ENCODE results near the gene KRT3. TPM values are rescaled to one million over a fixed set of nuclear protein-coding genes. Genes with fewer than 3 reads are reported as not detected.

The KRT3 gene
- total and polyA plus RNA-seq, 8 donors: not detected

DNA sequence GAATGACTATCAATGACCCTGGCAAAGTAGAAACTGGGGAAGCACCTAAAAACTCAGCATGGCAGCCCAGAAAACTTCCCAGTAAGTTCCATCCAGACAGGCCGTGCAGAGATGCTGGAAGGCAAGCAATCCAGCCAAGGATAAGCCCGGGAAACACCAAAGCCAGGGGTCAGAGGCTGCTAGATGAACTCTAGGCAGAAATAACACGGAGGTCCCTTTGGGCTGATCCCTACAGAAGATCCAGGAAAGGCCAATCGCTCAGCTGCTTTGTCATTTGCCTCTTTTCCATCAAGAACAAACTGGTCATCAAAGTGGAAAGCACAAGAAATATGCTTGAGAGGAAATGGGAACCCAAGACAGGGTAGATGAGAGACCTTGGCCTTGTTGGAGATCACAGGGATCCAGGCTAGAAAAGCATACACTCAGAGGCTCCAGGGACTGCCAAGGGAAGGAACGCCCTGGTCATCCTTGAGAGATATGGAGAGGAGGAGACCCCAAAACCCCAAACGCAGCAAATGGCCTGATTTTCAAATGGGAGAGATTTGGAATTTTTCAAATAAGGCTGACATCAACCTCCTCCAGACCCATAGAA is 31.7 kb upstream of the KRT3 start:
- no peaks in the 10 kb centered on the region for H3K36me3 ChIP-seq
- TF ChIP-seq, protein P1, sequence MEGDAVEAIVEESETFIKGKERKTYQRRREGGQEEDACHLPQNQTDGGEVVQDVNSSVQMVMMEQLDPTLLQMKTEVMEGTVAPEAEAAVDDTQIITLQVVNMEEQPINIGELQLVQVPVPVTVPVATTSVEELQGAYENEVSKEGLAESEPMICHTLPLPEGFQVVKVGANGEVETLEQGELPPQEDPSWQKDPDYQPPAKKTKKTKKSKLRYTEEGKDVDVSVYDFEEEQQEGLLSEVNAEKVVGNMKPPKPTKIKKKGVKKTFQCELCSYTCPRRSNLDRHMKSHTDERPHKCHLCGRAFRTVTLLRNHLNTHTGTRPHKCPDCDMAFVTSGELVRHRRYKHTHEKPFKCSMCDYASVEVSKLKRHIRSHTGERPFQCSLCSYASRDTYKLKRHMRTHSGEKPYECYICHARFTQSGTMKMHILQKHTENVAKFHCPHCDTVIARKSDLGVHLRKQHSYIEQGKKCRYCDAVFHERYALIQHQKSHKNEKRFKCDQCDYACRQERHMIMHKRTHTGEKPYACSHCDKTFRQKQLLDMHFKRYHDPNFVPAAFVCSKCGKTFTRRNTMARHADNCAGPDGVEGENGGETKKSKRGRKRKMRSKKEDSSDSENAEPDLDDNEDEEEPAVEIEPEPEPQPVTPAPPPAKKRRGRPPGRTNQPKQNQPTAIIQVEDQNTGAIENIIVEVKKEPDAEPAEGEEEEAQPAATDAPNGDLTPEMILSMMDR (IDR thresholded peaks at IDR 0.05): no peak
- H3K9me3 ChIP-seq: no peaks in the 10 kb centered on the region
- intact Hi-C loops (cut with DNase I): no loop called here
- no peak for ATAC-seq
- no peak overlapping the region for H3K4me3 ChIP-seq
- DNase-seq: no peak
- no peaks in the 10 kb centered on the region for H3K27me3 ChIP-seq
- no peak for FAIRE-seq
- H3K4me1 ChIP-seq: no peaks in the 10 kb centered on the region
- WGBS, 2 donors: 70 to 75% methylated on average over 6 of the region's 6 CpGs
- H3K27ac ChIP-seq: no peak overlapping the region

DNA sequence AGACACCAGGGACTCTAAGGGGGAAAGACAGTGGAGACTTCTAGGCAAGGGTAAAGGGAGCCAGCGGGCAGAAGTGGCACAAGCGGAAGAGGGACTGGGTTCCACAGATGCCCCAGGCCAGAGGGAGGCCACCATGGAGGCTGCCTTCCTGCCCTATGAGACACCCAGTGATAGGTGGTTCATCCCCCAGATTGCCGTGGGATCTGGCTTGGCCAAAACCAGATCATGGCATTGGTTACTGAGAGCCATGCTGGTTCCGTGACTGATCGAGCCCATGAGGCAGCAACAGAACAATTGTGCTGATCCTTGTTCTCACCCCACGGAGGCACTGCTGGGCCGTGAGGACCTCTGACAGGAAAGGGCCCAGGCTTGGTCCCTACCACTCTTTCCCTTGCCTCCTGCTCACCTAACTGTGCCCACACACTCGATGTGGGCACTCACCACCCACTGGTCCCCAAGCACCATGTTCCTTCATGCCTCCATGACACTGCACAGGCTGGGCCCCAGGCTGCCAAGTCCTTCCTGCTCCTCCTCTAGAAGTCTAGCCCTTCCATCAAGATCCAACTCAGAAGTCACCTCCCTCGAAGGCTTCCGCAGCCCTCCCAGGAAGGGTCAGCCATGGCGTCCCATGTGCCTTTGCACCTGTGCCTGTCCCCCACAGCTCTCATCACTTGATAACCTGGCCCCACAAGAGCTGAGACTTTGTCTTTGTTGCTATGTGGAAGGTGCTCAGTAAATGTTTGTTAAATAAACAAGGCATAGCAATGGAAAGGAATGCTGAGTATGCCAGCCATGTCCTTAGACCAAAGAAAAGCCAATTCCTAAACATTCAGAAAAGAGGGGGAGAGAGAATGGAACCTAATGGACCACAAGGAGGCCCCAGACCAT is 30.9 kb upstream of the KRT3 start:
- DNase-seq (no peak), ATAC-seq (no peak), FAIRE-seq (no peak)
- intact Hi-C loops (cut with DNase I): no loop called here
- Histone ChIP-seq H3K27ac (no peak overlapping the region), H3K27me3 (no peaks in the 10 kb centered on the region), H3K36me3 (no peaks in the 10 kb centered on the region), H3K4me3 (no peak overlapping the region), H3K4me1 (no peaks in the 10 kb centered on the region), H3K9me3 (no peaks in the 10 kb centered on the region)
- WGBS, 2 donors: 84 to 85% methylated on average over 11 of the region's 11 CpGs
- TF ChIP-seq, protein P1 (IDR thresholded peaks at IDR 0.05): no peak

DNA sequence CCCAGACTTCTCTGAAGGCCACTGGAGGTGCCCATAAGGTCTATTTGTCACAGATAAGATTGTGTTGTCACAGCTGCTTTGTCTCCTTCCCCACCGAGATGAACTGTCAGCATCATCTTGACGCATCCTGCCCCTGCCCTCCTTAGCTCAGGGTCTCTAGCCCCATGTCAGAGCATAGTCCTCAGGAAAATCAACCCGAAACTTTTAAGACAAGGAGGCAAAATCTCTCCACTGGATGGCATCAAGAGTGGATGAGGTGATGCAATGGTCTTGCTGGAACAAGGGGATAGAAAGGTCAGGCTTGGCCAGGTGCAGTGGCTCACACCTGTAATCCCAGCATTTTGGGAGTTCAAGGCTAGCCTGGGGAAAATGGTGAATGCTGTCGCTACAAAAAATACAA is 30.0 kb upstream of the KRT3 start:
- Histone ChIP-seq H3K9me3 (no peaks in the 10 kb centered on the region), H3K4me1 (no peaks in the 10 kb centered on the region), H3K36me3 (no peaks in the 10 kb centered on the region), H3K27me3 (no peaks in the 10 kb centered on the region), H3K27ac (no peak overlapping the region), H3K4me3 (no peak overlapping the region)
- 64 to 67% methylated on average over 4 of the region's 4 CpGs for WGBS, 2 donors
- intact Hi-C loops (cut with DNase I): no loop called here
- TF ChIP-seq, protein P1 (IDR thresholded peaks at IDR 0.05): no peak
- DNase-seq: no peak
- no peak for ATAC-seq
- FAIRE-seq: no peak

DNA sequence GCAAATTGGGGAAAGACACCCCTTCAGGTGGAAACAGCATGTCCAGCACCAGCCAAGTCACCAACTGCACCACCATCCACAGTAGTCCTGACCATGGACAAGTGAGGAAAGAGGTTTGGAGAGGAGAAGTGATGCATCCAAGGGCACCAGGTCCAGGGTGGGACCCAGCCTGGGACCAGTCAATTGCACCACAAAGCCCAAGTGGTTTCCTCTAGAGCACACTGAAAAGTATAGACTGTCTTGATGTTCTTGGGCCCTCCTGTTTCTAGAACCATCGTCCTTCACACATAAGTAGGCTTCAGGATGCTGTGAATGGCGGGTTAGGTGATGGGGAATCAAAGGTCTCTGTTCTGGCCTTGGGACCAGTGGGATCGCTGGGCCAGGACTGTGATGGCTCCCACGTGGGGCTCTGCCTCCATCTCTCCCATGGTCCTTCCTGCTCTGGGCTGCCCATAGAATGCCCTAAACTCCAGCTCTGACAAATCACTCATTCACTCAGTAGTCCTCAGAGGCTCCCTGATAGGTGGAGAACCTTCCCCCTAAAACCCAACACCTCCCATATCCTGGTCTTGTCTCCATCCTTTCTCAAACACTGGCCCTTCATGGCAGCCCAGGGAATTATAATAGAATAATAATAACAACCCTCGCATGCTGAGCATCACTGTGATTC is 29.0 kb upstream of the KRT3 start:
- H3K36me3 ChIP-seq: no peaks in the 10 kb centered on the region
- H3K9me3 ChIP-seq: no peaks in the 10 kb centered on the region
- no peak for ATAC-seq
- no peak for FAIRE-seq
- H3K27ac ChIP-seq: no peak overlapping the region
- DNase-seq: no peak
- intact Hi-C loops (cut with DNase I): no loop called here
- TF ChIP-seq, protein P1 (IDR thresholded peaks at IDR 0.05): no peak
- H3K27me3 ChIP-seq: no peaks in the 10 kb centered on the region
- H3K4me1 ChIP-seq: no peaks in the 10 kb centered on the region
- 80 to 81% methylated on average over 5 of the region's 5 CpGs for WGBS, 2 donors
- no peak overlapping the region for H3K4me3 ChIP-seq

Measured in pancreas (tissue), 10 donors.